Fibroblast of villous mesenchyme (primary cell): ENCODE results near the gene CACHD1. TPM values are rescaled to one million over a fixed set of nuclear protein-coding genes. Genes with fewer than 3 reads are reported as not detected.

Experiments
- DNase-seq: peaks from one replicate; pipeline ENCODE4 v3.0.0-alpha.2; 2010; ENCODE audit warnings: low read depth
- H3K4me3 ChIP-seq: 2 replicates; pipeline ENCODE4 v1.5.1; 2011; ENCODE audit warnings: low read depth, mild to moderate bottlenecking, low read length
- CTCF ChIP-seq: IDR thresholded peaks from 2 replicates; pipeline ENCODE4 v1.5.1; 2012; ENCODE audit warnings: low read depth, mild to moderate bottlenecking, low read length; ENCODE audit not compliant: insufficient read depth
- total RNA-seq: library from RNA; depleted of rRNA; stranded (reverse); fragments of >200 nt; gene quantifications from 2 replicates; pipeline ENCODE4 v1.2.3, GENCODE V29; 2012

Gene CACHD1
- total RNA-seq, 1 donor = 11.2 TPM

DNA sequence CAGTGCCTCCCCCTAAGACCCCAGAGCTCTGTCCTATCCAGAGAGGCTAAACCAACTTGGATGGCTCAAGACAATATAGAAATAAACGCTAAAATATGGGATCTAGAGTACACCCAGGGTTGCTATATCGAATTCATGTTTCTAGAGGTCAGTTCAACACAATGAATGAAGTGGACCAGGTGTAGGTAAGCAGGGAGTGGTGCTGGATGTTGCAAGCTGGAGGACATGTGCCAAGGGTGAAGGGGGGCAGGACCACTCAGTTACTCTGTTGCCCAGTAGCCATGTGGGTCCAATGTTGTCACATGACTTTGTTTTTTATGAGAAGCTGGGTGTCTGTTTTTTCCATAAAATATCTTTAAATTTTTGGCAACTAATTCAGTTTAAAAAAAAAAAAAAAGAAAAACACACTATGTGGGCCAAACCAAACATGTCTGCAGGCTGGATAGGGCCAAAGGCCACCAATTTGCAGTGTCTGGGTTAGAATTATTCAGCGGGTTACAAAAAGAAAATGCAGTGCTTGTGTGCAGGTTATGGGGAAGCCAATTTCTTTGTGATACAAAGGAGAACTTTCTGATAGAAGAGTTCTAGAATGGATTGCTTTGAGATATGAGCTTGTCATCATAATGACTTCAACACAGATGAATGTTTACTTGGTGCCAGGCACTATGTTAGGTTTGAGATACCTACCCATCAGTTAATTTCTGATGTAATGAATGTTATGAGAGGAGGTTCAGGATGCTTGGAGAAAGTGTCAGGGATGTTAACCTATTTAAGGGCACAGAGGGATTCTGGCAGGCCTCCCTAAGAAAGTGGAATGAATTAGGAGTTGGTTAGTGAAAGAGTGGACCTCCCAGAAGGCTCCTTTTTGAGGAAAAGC lies 8.9 kb downstream of the CACHD1 start:
- H3K4me3 ChIP-seq = no peak overlapping the region
- no peak for TF ChIP-seq CTCF
- DNase-seq = no peak

GRCh38 chr1:64479874-64480273 lies 9.9 kb downstream of the CACHD1 start:
- H3K4me3 ChIP-seq = no peak overlapping the region
- no peak for TF ChIP-seq CTCF
- DNase-seq = no peak

DNA sequence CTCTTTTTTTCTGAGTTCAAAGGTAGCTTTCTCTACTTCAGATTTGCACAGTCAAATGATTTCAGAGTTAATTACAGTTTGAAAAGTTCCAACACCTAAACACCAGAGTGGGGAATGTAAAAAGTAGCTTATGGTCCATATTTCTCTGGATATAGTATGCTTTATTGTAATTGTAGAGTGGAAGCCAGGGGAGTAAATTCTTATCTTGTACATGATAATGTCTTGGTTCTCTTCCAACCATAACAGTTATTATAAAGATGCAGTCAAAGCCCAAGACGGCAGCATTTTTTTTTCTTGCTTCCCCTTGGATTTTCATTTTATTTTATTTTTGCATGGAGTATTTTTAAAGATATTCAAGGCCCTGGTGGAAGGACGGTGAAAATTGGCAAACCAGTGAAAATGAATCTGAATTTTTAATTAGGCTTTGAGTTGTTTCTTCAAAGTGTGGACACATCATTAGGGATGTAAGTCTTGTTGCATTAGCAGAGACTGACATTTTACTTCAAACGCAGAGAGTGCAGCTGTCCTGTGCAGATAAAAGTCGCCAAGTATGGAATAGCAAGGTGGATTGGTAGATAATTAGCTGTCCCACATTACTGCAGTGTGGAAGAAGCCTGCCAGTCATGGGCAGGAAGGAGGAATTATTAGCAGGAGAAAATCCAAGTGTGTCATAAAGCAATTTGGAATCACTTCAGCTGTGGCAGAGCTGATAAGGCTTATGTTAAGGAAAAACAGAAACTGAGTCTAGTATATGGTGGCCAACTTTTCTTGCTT lies 11.3 kb downstream of the CACHD1 start:
- H3K4me3 ChIP-seq = no peak overlapping the region
- no peak for TF ChIP-seq CTCF
- no peak for DNase-seq

- H3K4me3 ChIP-seq = no peak overlapping the region
- DNase-seq = no peak
- TF ChIP-seq CTCF = no peak
Measured at GRCh38 chr1:64482128-64482527, 12.2 kb downstream of the CACHD1 start.

- no peak for DNase-seq
- no peak for TF ChIP-seq CTCF
Measured at GRCh38 chr1:64482720-64483119, 12.8 kb downstream of the CACHD1 start.

GRCh38 chr1:64483731-64484414 lies 13.9 kb downstream of the CACHD1 start:
- DNase-seq = no peak
- no peak overlapping the region for H3K4me3 ChIP-seq
- TF ChIP-seq CTCF = no peak

More at GRCh38 chr1:64482720-64483119, 12.8 kb downstream of the CACHD1 start:
- no peak overlapping the region for H3K4me3 ChIP-seq
